BLaER1 (cell line): Measurements from ENCODE around the gene NCR3LG1.

Experiments
- H3K27ac ChIP-seq: shearing (Covaris generic); formaldehyde crosslinking; 2 replicates; pipeline ENCODE4 v1.8.1; 2022
- H3K27me3 ChIP-seq: shearing (Covaris generic); formaldehyde crosslinking; 2 replicates; pipeline ENCODE4 v1.8.1; 2022
- H3K36me3 ChIP-seq: shearing (Covaris generic); formaldehyde crosslinking; 2 replicates; pipeline ENCODE4 v1.8.1; 2022
- H3K4me1 ChIP-seq: shearing (Covaris generic); formaldehyde crosslinking; 2 replicates; pipeline ENCODE4 v1.8.1; 2022
- H3K4me2 ChIP-seq: shearing (Covaris generic); formaldehyde crosslinking; 2 replicates; pipeline ENCODE4 v1.8.1; 2022
- H3K4me3 ChIP-seq: shearing (Covaris generic); formaldehyde crosslinking; 2 replicates; pipeline ENCODE4 v1.8.1; 2022
- H3K9ac ChIP-seq: shearing (Covaris generic); formaldehyde crosslinking; 2 replicates; pipeline ENCODE4 v1.8.1; 2022
- H3K9me3 ChIP-seq: shearing (Covaris generic); formaldehyde crosslinking; 2 replicates; pipeline ENCODE4 v1.8.1; 2022
- H4K20me1 ChIP-seq: shearing (Covaris generic); formaldehyde crosslinking; 2 replicates; pipeline ENCODE4 v1.8.1; 2022
- Cebpa-rat ChIP-seq: shearing (Covaris generic); IDR thresholded peaks from 2 replicates; pipeline ENCODE4 v1.8.1; 2022

The NCR3LG1 gene

DNA sequence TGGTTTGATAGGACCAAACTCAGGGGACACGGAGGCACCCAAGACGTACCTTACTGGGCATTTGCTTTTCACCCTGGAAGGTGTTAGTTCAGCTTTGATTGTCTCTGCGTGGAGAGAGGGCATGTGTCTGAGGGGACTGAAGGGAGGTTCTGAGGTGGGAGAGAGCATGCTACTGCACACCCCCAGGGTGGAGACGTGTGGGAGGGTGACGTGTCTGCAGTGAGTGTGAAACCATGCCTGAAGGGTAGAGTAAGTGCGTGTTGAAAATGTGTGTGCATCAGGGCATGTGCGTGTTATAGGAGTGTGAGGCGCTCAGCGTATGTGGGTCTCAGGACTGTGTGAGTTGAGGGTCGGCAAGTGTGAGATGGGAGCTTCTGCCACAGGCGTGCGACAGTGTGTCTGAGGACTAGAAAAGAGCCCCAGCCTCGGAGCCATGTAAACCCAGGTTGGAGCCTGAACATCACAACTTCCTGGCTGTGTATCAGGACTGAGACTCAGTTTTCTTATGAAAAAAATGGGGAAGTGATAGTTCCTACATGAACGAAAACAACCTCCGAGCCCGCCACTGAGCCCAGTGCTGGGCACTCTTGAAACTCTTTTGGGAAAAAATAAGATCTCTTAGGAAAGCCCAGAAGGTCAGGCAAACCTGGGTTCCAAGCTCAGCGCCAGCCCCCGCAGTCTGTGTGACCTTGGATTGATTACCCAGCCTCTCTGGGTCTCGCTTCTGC is 48.6 kb downstream of the NCR3LG1 start:
- Histone ChIP-seq H3K9ac (no peak overlapping the region), H3K36me3 (no peaks in the 10 kb centered on the region), H3K4me1 (peaks cover 43% of the 10 kb centered on the region), H3K4me2 (peak overlapping the region; percentile 52), H3K9me3 (no peaks in the 10 kb centered on the region), H4K20me1 (no peaks in the 10 kb centered on the region), H3K4me3 (no peak overlapping the region), H3K27me3 (no peaks in the 10 kb centered on the region), H3K27ac (0 out of 2 replicates have a peak overlapping the region, but pooled peaks have one; percentile 4)
- TF ChIP-seq Cebpa-rat = no peak

- H3K4me2 ChIP-seq = peak overlapping the region; percentile 52
- H4K20me1 ChIP-seq = no peaks in the 10 kb centered on the region
- no peaks in the 10 kb centered on the region for H3K36me3 ChIP-seq
- H3K9me3 ChIP-seq = no peaks in the 10 kb centered on the region
- H3K4me3 ChIP-seq = no peak overlapping the region
- peak overlapping the region; percentile 5; the same call in 1 of the 2 replicates for H3K9ac ChIP-seq
- H3K27me3 ChIP-seq = no peaks in the 10 kb centered on the region
- TF ChIP-seq Cebpa-rat = no peak
- peak overlapping the region; percentile 49; the same call in 1 of the 2 replicates for H3K27ac ChIP-seq
- H3K4me1 ChIP-seq = peaks cover 54% of the 10 kb centered on the region
Measured at GRCh38 chr11:17401316-17401715, 49.7 kb downstream of the NCR3LG1 start.

DNA sequence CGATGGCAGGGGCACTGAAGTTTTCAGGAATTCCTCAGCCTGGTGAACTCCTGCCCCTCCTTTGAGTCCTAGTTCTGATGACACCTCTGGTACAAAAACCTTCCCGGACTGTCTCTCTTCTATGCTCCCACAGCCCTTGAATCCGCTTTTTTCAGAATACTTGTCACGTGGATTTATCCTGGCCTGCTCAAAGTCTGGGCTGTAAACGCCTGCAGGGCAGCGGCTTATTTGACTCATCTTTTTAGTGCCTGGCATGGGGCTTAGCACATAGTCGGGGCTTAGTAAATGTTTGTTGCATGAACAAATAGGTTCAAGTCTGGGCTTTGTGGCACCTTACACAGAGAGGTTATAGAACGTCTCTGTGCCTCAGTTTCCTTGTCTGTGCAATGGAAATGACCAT is 50.2 kb downstream of the NCR3LG1 start:
- no peaks in the 10 kb centered on the region for H3K27me3 ChIP-seq
- peaks cover 59% of the 10 kb centered on the region for H3K4me1 ChIP-seq
- H3K36me3 ChIP-seq = no peaks in the 10 kb centered on the region
- peak overlapping the region; percentile 49; the same call in 1 of the 2 replicates for H3K27ac ChIP-seq
- H3K4me3 ChIP-seq = no peak overlapping the region
- no peak for TF ChIP-seq Cebpa-rat
- no peak overlapping the region for H3K9ac ChIP-seq
- peak overlapping the region; percentile 52 for H3K4me2 ChIP-seq
- H4K20me1 ChIP-seq = no peaks in the 10 kb centered on the region
- H3K9me3 ChIP-seq = no peaks in the 10 kb centered on the region

DNA sequence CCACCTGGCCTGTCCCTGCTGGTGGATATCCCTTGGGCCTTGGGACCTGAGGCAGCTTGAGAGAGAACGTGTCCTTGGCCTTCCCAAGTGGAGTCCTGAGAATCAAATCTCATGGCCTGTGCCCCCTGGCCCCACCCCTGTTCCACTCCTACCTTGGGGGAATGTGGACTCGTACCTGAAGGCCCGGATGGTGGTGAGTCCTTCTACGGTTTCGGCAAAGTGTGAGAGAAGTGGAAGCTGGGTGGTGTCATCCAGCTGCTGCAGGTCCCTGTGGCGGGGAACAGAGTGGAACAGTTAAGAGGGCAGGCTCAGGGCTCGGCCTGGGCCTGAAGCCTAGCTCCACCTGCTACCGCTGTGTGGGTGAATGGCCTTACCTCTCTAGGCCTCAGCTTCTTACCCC is 50.9 kb downstream of the NCR3LG1 start:
- no peaks in the 10 kb centered on the region for H3K9me3 ChIP-seq
- H3K4me3 ChIP-seq = no peak overlapping the region
- H3K36me3 ChIP-seq = no peaks in the 10 kb centered on the region
- no peak overlapping the region for H3K27ac ChIP-seq
- TF ChIP-seq Cebpa-rat = no peak
- no peaks in the 10 kb centered on the region for H4K20me1 ChIP-seq
- H3K9ac ChIP-seq = no peak overlapping the region
- peaks cover 65% of the 10 kb centered on the region for H3K4me1 ChIP-seq
- H3K27me3 ChIP-seq = no peaks in the 10 kb centered on the region
- H3K4me2 ChIP-seq = no peak overlapping the region

- no peaks in the 10 kb centered on the region for H4K20me1 ChIP-seq
- H3K9ac ChIP-seq = no peak overlapping the region
- no peaks in the 10 kb centered on the region for H3K27me3 ChIP-seq
- H3K4me1 ChIP-seq = peaks cover 71% of the 10 kb centered on the region
- H3K4me3 ChIP-seq = no peak overlapping the region
- no peaks in the 10 kb centered on the region for H3K36me3 ChIP-seq
- H3K4me2 ChIP-seq = peak overlapping the region; percentile 77
- TF ChIP-seq Cebpa-rat = peak; percentile 80
- H3K9me3 ChIP-seq = no peaks in the 10 kb centered on the region
- H3K27ac ChIP-seq = peak overlapping the region; percentile 12; the same call in 1 of the 2 replicates
Measured at GRCh38 chr11:17403980-17404759, 52.6 kb downstream of the NCR3LG1 start.

- H3K9ac ChIP-seq = peak overlapping the region; percentile 55
- H3K9me3 ChIP-seq = no peaks in the 10 kb centered on the region
- no peak for TF ChIP-seq Cebpa-rat
- H3K4me1 ChIP-seq = peaks cover 67% of the 10 kb centered on the region
- no peaks in the 10 kb centered on the region for H3K36me3 ChIP-seq
- peak overlapping the region; percentile 67 for H3K27ac ChIP-seq
- H3K4me3 ChIP-seq = no peak overlapping the region
- peak overlapping the region; percentile 77 for H3K4me2 ChIP-seq
- H3K27me3 ChIP-seq = no peaks in the 10 kb centered on the region
- no peaks in the 10 kb centered on the region for H4K20me1 ChIP-seq
Measured at GRCh38 chr11:17405232-17406005, 53.8 kb downstream of the NCR3LG1 start.

DNA sequence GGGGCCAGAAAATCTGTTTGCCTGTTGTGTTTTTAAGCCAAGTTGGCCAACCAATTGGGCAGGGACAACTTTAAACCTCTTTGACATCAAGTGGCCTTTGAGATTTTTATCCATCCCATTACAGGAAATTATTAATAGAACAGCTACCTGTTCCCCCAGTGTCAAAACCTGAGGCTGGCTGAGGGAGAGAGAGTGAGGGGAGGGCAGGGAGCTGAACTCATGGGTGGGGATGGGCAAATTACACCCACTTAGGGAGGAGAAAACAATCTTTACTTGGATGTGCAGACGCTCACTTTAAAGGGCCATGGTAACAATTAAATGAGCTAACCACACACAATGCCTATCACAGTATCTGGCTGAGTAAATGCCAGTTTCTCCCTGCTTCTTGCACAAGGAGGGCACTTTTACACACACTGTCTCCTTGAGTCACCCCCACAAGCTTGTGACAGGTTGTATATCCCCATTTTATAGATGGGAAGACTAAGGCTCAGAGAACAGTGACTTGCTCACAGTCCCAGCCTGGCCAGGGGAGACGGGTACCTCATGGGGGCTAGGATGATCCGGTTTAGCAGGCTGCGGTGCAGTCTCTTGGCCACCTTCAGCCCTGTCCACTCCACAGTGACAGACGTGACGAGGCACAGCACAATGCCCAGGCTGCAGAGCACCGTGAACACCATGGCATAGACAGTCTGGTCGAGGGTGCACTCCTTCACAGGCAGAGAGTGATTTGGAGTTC is 54.6 kb downstream of the NCR3LG1 start:
- peak overlapping the region; percentile 77 for H3K4me2 ChIP-seq
- H3K27ac ChIP-seq = peak overlapping the region; percentile 67
- H3K9ac ChIP-seq = peak overlapping the region; percentile 55
- peaks cover 64% of the 10 kb centered on the region for H3K4me1 ChIP-seq
- no peaks in the 10 kb centered on the region for H3K36me3 ChIP-seq
- H3K27me3 ChIP-seq = no peaks in the 10 kb centered on the region
- no peak overlapping the region for H3K4me3 ChIP-seq
- H4K20me1 ChIP-seq = no peaks in the 10 kb centered on the region
- no peak for TF ChIP-seq Cebpa-rat
- no peaks in the 10 kb centered on the region for H3K9me3 ChIP-seq

- no peaks in the 10 kb centered on the region for H3K9me3 ChIP-seq
- H3K4me3 ChIP-seq = no peak overlapping the region
- H3K4me2 ChIP-seq = peak overlapping the region; percentile 77
- H3K27me3 ChIP-seq = no peaks in the 10 kb centered on the region
- H3K4me1 ChIP-seq = peaks cover 63% of the 10 kb centered on the region
- H3K9ac ChIP-seq = no peak overlapping the region
- no peak for TF ChIP-seq Cebpa-rat
- H3K36me3 ChIP-seq = no peaks in the 10 kb centered on the region
- peak overlapping the region; percentile 67; the same call in 1 of the 2 replicates for H3K27ac ChIP-seq
- no peaks in the 10 kb centered on the region for H4K20me1 ChIP-seq
Measured at GRCh38 chr11:17406818-17407149, 55.2 kb downstream of the NCR3LG1 start.

GRCh38 chr11:17407575-17407974 is 56.0 kb downstream of the NCR3LG1 start:
- Histone ChIP-seq H3K27ac (no peak overlapping the region; the same call in 1 of the 2 replicates), H3K9ac (no peak overlapping the region), H3K4me2 (peak overlapping the region; percentile 77), H3K4me1 (peaks cover 57% of the 10 kb centered on the region), H3K36me3 (no peaks in the 10 kb centered on the region), H3K27me3 (no peaks in the 10 kb centered on the region), H4K20me1 (no peaks in the 10 kb centered on the region), H3K4me3 (no peak overlapping the region), H3K9me3 (no peaks in the 10 kb centered on the region)
- TF ChIP-seq Cebpa-rat = no peak
